Inferior parietal cortex (tissue), 1 donor: ENCODE data around the gene TRMT44.
"Not testable (repeated sequence)": the region's sequence is repeated elsewhere in the genome, so short reads cannot be mapped to it uniquely, and the experiment has no call there.

Experiments used
- DNase-seq: peaks from one replicate; pipeline ENCODE4 v3.0.0-alpha.2; 2016; ENCODE audit errors: extremely low spot score

Gene TRMT44

DNA sequence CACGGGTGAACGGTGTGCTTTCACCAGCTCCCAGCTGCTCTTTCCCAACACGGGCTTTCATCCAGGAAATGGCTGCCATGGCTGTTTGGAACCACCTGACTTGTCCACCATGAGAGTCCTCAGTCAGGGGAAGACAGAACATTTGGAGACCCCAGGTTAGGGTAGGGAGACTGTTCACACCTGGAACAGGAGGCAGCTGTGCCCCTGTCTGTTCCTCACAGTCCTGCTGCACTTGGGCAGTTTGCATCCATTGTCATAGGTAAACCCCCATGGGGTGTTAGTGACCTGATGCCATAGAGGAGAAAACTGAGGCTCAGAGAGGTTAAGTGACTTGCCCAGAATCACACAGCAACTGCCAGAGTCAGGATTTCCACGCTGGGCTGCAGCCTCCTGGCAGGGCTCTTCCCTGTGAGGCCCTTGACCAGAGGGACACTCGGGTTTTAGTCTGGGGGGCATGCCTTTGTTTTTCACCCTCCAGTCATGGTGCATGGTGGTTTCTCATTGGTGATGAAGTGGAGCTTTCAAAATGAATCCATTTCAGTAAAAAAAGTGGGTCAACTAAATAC lies 54.5 kb downstream of the TRMT44 start:
- DNase-seq = no peak

GRCh38 chr4:8495803-8496202 lies 55.2 kb downstream of the TRMT44 start:
- DNase-seq = no peak

DNA sequence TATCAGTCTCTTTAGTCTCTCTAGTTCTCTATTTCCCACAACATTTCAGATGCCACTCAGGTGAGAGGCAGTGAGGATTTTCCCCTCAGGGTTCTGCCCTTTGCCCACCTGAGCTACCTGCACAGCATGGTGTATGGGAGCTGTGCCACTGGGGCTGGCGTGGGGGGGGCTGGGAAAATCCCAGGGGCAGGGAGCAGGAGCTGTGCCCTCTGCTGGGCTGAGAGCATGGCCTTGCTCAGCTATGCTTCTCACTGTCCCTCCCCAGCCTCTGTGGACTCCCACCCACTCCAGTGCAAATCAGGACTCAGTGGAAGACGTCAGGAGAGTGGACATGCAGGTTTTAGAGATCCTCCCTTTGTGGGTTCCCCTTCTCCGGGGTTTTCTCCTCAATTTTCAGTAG lies 57.2 kb downstream of the TRMT44 start:
- no peak for DNase-seq

DNA sequence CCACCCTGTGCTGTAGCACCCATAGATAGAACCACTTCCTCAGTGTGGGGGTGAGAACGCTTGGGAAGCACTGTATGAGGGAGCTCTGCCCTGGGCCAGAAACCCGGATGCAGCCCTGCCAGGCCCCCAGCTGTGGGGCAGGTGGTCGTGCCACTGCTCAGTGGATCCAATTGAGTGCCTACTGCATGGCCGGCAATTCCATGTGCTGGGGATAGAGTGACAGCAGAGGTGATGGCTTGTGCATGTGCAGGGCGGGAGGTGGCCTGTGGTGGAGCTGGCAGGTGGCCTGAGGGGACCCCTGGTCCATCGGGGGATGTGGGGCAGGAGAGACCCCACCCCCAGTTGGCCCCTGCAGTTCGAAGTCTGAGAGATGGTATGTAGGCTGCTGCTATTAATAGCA lies 60.4 kb downstream of the TRMT44 start:
- no peak for DNase-seq

- DNase-seq = no peak
Measured at GRCh38 chr4:8501781-8502180, 61.2 kb downstream of the TRMT44 start.

DNA sequence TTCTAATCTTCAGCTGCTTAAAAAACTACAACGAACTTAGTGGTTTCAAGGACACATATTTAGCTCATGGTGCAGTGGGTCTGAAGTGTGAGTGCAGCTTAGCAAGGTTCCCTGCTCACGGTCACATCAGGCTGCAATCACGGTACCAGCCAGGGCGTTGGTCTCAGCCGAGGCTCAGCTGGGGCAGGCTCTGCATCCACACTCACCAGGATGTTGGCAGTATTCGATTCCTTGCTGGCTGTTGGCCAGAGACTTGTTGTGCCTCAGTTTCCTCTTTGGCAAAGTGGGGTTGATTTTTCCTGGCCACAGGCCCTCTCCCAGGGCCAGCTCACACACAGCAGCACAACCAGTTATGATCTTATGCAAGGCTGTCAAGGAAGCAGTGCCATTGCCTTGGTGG lies 61.8 kb downstream of the TRMT44 start:
- DNase-seq = no peak

DNA sequence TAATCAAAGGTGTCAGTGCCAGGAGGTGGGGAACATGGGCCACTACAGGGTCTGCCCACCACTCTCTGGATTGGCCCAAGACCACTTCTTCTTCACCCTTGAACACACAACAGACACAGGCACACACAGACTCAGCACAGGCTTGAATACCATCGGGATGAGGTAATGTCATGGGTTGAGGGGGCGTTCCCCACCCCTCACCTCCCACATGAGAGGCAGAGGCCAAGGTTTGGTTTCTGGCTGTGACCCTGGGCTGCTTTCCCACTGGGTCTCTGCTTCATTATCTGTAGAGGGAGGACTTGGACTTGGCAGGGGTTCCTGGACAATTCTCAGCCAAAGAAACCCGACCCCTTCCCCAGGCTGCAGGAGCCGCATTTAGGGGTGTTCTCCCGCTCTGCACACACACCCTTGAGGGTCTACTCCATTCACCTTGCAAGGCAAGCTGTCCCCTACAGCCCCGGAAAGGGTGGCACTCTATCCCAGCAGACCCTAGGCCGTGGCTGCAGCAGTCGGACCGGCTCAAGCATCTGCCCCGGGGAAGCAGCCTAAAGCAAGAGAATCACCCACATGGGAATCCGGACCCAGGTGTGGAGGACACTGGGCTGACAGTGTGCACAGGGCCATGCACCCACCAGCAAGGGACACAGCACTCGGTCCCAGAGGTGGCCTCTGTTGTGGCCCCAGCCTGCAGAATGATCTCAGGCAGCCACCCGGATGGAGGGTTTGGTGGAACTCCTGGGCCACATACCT lies 62.4 kb downstream of the TRMT44 start:
- no peak for DNase-seq

DNA sequence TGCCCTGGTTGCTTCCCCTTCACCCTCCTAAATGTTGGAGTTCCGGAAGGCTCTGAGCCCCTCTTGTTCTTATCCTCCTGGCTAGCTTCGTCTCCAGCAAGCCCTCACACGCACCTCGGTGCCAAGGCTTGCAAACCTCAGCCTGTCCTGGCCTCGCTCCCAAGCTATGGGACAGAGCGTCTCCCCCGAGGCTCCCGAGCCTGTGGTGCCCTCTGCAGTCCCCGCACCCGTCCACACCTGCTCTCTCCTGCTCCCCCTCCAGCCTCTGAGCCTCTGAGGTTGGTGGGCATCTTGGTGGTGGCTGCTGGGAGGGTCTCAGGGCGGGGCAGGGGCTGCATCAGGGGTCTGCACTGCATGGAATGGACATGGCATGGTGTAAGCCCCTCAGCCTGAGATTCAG lies 63.2 kb downstream of the TRMT44 start:
- no peak for DNase-seq

DNA sequence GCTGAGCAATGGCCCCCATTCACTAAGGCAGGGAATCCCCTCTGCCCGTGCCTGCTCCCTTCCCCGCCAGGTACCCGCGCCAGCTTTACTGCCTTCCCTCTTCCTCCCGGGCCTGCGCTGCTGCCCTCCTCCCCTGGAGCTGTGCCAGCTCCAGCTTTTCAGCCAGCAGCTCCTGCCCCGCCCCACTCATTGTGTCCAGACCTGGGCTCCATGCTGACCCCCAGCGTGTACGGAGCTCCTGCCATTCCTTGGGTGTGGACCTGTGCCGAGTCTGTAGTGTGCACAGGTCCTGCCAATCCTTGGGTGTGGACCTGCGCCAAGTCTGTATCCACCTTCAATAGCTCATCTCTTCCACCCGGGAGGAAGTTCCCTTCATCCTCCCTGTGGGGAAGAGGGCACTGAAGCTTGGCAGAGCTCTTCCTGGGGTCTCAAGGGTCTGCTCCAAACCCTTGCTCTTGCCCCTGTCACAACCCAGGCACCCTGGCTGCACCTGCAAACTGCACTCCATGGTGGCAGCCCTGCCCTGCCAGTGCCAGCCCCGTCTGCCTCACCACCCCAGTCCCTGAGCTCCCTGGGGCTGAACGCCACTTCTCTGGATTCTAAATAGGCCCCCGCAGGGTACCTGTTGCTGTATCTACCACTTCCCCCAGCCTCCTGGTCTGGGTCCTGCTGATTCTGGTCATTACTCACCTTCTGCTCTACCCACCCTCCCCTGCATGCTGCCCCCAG lies 63.9 kb downstream of the TRMT44 start:
- no peak for DNase-seq

DNA sequence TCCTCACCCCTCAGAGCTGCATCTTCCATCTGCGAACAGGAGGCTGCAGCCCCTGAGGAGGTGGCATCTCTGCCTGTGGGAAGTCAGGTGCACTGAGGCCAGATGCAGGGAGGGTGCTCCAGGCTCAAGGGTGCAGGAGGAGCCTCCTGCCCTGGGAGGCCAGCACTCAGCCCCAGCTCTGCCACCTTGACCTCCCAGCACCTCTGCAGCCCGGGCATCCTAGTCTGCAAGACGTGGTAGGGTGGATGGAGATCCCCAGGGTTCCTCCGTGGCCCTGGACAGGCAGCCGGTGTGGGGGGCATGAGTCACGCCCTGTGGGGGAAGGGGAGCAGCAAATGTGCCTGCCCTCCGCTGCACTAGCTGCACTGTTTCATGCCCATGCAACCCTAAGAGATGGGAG lies 64.7 kb downstream of the TRMT44 start:
- no peak for DNase-seq

DNA sequence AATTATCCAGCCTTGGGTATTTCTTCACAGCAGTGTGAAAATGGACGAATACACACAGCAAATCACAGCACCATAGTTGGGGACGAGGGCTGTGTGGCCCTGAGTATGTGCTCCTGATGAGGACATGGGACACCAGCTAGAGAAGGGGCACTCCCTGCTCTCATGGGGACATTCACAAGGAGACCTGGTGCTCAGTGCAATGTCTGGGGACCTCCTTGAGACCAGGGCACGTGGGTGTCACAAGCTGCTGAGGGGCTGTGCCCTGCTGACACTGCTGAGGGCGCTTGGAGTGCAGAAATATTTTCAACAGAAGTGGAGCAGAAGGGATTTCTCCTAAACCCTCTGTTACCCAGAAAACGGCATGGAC lies 65.4 kb downstream of the TRMT44 start:
- DNase-seq = no peak

- DNase-seq = no peak
Measured at GRCh38 chr4:8506373-8507195, 66.0 kb downstream of the TRMT44 start.

DNA sequence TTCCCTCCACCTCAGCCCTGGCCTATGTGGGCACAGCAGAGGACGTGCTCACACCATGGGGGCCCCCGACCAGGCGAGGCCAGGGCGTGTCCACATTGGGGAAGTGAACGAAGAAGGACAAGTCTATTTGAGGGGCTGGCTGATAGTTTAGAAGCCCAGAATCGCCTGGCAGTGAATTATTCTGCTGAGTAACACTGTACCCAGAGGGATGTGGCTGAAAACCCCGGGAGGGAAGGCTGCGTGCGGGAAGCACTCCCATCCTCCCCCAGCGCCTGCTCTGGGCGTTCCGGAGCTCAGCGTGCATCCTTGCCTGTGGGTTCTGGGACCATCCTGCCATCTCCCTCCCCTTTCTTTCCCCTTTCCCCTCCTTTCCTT lies 66.6 kb downstream of the TRMT44 start:
- no peak for DNase-seq

DNA sequence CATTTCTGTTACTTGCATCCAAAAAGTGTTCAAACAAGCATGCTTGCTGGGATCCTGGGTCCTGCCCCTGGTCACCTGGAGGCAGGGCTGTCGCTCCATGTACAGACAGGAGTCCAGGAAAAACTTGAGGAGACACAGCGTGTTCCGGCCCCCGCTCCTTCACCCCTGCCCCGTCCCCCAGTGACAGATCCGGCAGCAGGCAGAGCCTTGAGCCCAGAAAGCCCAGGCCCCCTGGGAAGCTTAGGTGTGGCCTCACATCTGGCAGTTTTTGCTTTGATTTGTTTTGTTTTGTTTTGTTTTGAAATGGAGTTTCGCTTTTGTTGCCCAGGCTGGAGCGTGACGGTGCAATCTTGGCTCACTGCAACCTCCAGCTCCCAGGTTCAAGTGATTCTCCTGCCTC lies 67.0 kb downstream of the TRMT44 start:
- DNase-seq = no peak

- DNase-seq = no peak
Measured at GRCh38 chr4:8508266-8508665, 67.7 kb downstream of the TRMT44 start.

GRCh38 chr4:8508740-8509139 lies 68.2 kb downstream of the TRMT44 start:
- DNase-seq = no peak

GRCh38 chr4:8509311-8509950 lies 68.9 kb downstream of the TRMT44 start:
- no peak for DNase-seq

GRCh38 chr4:8510191-8510590 lies 69.6 kb downstream of the TRMT44 start:
- DNase-seq = no peak

DNA sequence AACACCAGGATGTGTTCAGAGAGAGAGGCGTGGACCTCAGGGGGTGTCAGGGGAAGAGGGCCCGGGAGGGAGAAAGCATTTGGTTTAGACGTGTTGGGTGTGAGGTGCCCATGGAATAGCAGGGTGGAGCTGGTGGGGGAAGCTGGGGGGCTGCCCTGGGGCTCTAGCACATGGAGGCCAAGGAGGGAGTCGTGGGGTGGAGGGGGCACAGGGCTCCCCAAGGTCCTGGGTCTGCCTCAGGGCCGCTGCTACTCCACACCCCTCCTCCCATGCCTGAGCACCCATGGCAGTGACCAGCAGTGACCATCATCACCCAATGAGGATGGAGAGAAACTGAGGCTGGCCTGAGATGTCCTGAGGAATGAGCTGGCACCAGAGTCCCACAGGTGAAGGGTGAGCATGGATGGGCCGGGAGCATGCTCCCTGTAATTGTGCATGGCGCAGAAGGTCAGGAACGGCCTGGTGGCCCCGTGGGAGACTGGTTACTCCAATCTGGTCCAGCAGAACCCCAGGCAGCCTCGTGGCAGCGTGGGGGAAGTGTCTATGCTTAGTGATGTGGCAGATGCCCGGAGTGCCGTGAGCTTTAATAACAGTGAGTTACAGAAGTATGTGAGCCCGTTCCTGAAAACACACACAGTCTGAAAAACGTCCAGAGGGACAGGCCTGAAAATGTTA lies 70.2 kb downstream of the TRMT44 start:
- DNase-seq = no peak

- DNase-seq = no peak
Measured at GRCh38 chr4:8512510-8512909, 71.9 kb downstream of the TRMT44 start.

- DNase-seq = not testable (repeated sequence)
Measured at GRCh38 chr4:8513080-8513479, 72.5 kb downstream of the TRMT44 start.
